Immature natural killer cell (primary cell): Measurements from ENCODE around the gene AFMID. TPM values are rescaled to one million over a fixed set of nuclear protein-coding genes. Genes with fewer than 3 reads are reported as not detected.

ENCODE experiments used
- polyA plus RNA-seq, 3 donors: library from polyadenylated mRNA; unstranded; fragments of 300-500 nt; fragmentation: Illumina TruSeq; gene quantifications; one replicate each; pipeline ENCODE4 v1.2.3, GENCODE V29; 2021

The AFMID gene
- polyA plus RNA-seq, 3 donors from 2014 or later = 1.0 to 3.2 (median 1.2) TPM

Other genes starting within 250 kb of the AFMID start
- gene TNRC6C, start 228.7 kb upstream of the AFMID start, polyA plus RNA-seq = 1 to 10 TPM in 2 of 3 donors, under 1 TPM in 1; 0.71 to 5.5 (median 4.8) TPM
- 100 to 1,000 TPM; 194 to 262 (median 203) TPM for gene TMC6, start 58.6 kb upstream of the AFMID start, polyA plus RNA-seq
- 100 to 1,000 TPM in 1 of 3 donors, 10 to 100 TPM in 2; 55.2 to 170 (median 58.2) TPM for gene TMC8, start 56.6 kb upstream of the AFMID start, polyA plus RNA-seq
- gene C17orf99, start 41.0 kb upstream of the AFMID start, polyA plus RNA-seq = not detected
- 100 to 1,000 TPM; 113 to 230 (median 132) TPM for gene SYNGR2, start 18.8 kb upstream of the AFMID start, polyA plus RNA-seq
- 10 to 100 TPM; 11.3 to 19.7 (median 13.1) TPM for gene TK1, start 310 bp upstream of the AFMID start, polyA plus RNA-seq
- 1 to 10 TPM; 3.6 to 5.5 (median 4.5) TPM for gene BIRC5, start 26.9 kb downstream of the AFMID start, polyA plus RNA-seq
- gene TMEM235, start 44.3 kb downstream of the AFMID start, polyA plus RNA-seq = not detected
- 10 to 100 TPM in 2 of 3 donors, 1 to 10 TPM in 1; 9.0 to 15.4 (median 10.6) TPM for gene SOCS3, start 172.7 kb downstream of the AFMID start, polyA plus RNA-seq
- gene PGS1, start 191.3 kb downstream of the AFMID start, polyA plus RNA-seq = 10 to 100 TPM; 17.0 to 27.5 (median 27.2) TPM